H1 (cell line): ENCODE results near the gene MDM1. TPM values are rescaled to one million over a fixed set of nuclear protein-coding genes. Genes with fewer than 3 reads are reported as not detected.

Source experiments
- CTCF ChIA-PET: fragments of 300-600 bp; sonication (Branson Sonifier 250); formaldehyde crosslinking; loops from one replicate; lab custom pipeline; 2021; ENCODE audit not compliant: partially characterized antibody; lab: Charles Lee
- POLR2A ChIA-PET: fragments of 300-600 bp; sonication (Branson Sonifier 250); formaldehyde crosslinking; loops from one replicate; lab custom pipeline; 2021; ENCODE audit warnings: inconsistent platforms; ENCODE audit not compliant: partially characterized antibody; lab: Charles Lee
- DNase-seq, 2 experiments: peaks; one replicate each; pipeline versions ENCODE4 v3.0.0 to v3.0.0-alpha.2; 2010 to 2022; ENCODE audit warnings: low spot score in 2 of 2, low read depth in 1 of 2, mixed read lengths in 1 of 2
- FAIRE-seq: peaks from 2 replicates; lab custom pipeline; 2011; peaks lifted over from hg19 to GRCh38; lab: Jason Lieb, UNC
- H2AFZ ChIP-seq: 2 replicates; pipeline ENCODE4 v1.8.1; 2012; ENCODE audit warnings: low read length, inconsistent platforms
- H2AK5ac ChIP-seq: 2 replicates; pipeline ENCODE4 v1.6.1; 2013; ENCODE audit warnings: low read depth, low read length
- H2BK120ac ChIP-seq: replicated peaks from 2 replicates; pipeline ENCODE3; 2013; ENCODE audit warnings: low read depth, low read length, inconsistent platforms
- H2BK12ac ChIP-seq: 2 replicates; pipeline ENCODE4 v1.6.1; 2013; ENCODE audit warnings: low read depth, low read length
- H2BK15ac ChIP-seq: 2 replicates; pipeline ENCODE4 v1.6.1; 2013; ENCODE audit warnings: low read length
- H2BK20ac ChIP-seq: 2 replicates; pipeline ENCODE4 v1.6.1; 2013; ENCODE audit warnings: low read length
- H2BK5ac ChIP-seq: 2 replicates; pipeline ENCODE4 v1.6.1; 2013; ENCODE audit warnings: low read depth, low read length
- H3K14ac ChIP-seq: 2 replicates; pipeline ENCODE4 v1.6.1; 2013; ENCODE audit warnings: inconsistent platforms; ENCODE audit not compliant: insufficient read length
- H3K18ac ChIP-seq: 2 replicates; pipeline ENCODE4 v1.6.1; 2013; ENCODE audit warnings: low read length; ENCODE audit errors: extremely low read depth
- H3K23ac ChIP-seq: 2 replicates; pipeline ENCODE4 v1.6.1; 2013; ENCODE audit warnings: inconsistent platforms; ENCODE audit not compliant: insufficient read length
- H3K23me2 ChIP-seq: 2 replicates; pipeline ENCODE4 v1.6.1; 2013; ENCODE audit warnings: low read depth, low read length
- H3K27ac ChIP-seq: 2 replicates; pipeline ENCODE4 v1.6.1; 2011; ENCODE audit warnings: low read depth, low read length, inconsistent platforms
- H3K27me3 ChIP-seq, 4 experiments: replicated peaks in 1 of 4; 1 replicate in 1 of 4; 2 replicates in 3 of 4; pipeline versions ENCODE4 v1.6.1 to v1.8.1; 2011 to 2013; ENCODE audit warnings: low read length in 3 of 4, mild to moderate bottlenecking in 3 of 4, inconsistent platforms in 2 of 4, mixed read lengths in 2 of 4, moderate library complexity in 1 of 4; ENCODE audit not compliant: control insufficient read depth in 3 of 4, insufficient read depth in 3 of 4; ENCODE audit errors: extremely low read depth in 1 of 4
- H3K36me3 ChIP-seq, 4 experiments: 2 replicates each; pipeline versions ENCODE4 v1.6.1 to v1.8.1; 2011 to 2013; ENCODE audit warnings: mild to moderate bottlenecking in 4 of 4, low read length in 3 of 4, moderate library complexity in 2 of 4, control low read depth in 1 of 4, inconsistent platforms in 1 of 4; ENCODE audit not compliant: insufficient read depth in 4 of 4, control insufficient read depth in 2 of 4
- H3K4ac ChIP-seq: replicated peaks from 2 replicates; pipeline ENCODE3; 2013; ENCODE audit warnings: low read length, low read depth, mixed read lengths, inconsistent platforms; ENCODE audit not compliant: insufficient read length
- H3K4me1 ChIP-seq, 4 experiments: replicated peaks in 1 of 4; 1 replicate in 1 of 4; 2 replicates in 3 of 4; pipeline versions ENCODE4 v1.6.1 to v1.8.1; 2011 to 2013; ENCODE audit warnings: low read length in 3 of 4, inconsistent platforms in 2 of 4, mixed read lengths in 1 of 4; ENCODE audit not compliant: insufficient read depth in 4 of 4, control insufficient read depth in 3 of 4
- H3K4me2 ChIP-seq, 2 experiments: 2 replicates each; pipeline versions ENCODE4 v1.6.1 to v1.8.1; 2011 to 2013; ENCODE audit warnings: low read depth in 2 of 2, low read length in 2 of 2, control low read depth in 1 of 2, inconsistent platforms in 1 of 2, mild to moderate bottlenecking in 1 of 2; ENCODE audit not compliant: insufficient read depth in 1 of 2
- H3K4me3 ChIP-seq, 4 experiments: fragments of 200-600, 300-600 bp in 1 of 4; sonication (generic), shearing (Covaris generic), sonication (Bioruptor Twin) in 1 of 4; 2 replicates each; pipeline versions ENCODE4 v1.5.1 to v1.8.1; 2011 to 2016; ENCODE audit warnings: low read length in 4 of 4, low read depth in 3 of 4, control low read depth in 2 of 4, inconsistent platforms in 2 of 4, mild to moderate bottlenecking in 2 of 4, mixed read lengths in 1 of 4, moderate library complexity in 1 of 4; ENCODE audit not compliant: insufficient read depth in 2 of 4; ENCODE audit errors: extremely low read depth in 1 of 4
- H3K56ac ChIP-seq: replicated peaks from 2 replicates; pipeline ENCODE3; 2013; ENCODE audit warnings: low read depth, mild to moderate bottlenecking, mixed read lengths, low read length, inconsistent platforms; ENCODE audit not compliant: insufficient read length
- H3K79me1 ChIP-seq: 2 replicates; pipeline ENCODE4 v1.6.1; 2013; ENCODE audit warnings: low read depth, low read length, control low read depth
- H3K79me2 ChIP-seq, 2 experiments: 2 replicates each; pipeline versions ENCODE4 v1.6.1 to v1.8.1; 2012 to 2013; ENCODE audit warnings: low read length in 2 of 2, mild to moderate bottlenecking in 2 of 2, inconsistent platforms in 1 of 2; ENCODE audit not compliant: insufficient read depth in 2 of 2, control insufficient read depth in 1 of 2
- H3K9ac ChIP-seq, 4 experiments: replicated peaks in 1 of 4; 1 replicate in 1 of 4; 2 replicates in 3 of 4; pipeline versions ENCODE4 v1.6.1 to v1.8.1; 2011 to 2013; ENCODE audit warnings: low read depth in 3 of 4, low read length in 3 of 4, control low read depth in 2 of 4, mild to moderate bottlenecking in 2 of 4, moderate library complexity in 2 of 4, inconsistent platforms in 1 of 4; ENCODE audit errors: extremely low read depth in 1 of 4
- H3K9me3 ChIP-seq, 2 experiments: 2 replicates each; pipeline versions ENCODE4 v1.6.1 to v1.8.1; 2012 to 2013; ENCODE audit warnings: mild to moderate bottlenecking in 2 of 2, moderate library complexity in 2 of 2, control low read depth in 1 of 2, inconsistent platforms in 1 of 2, low read depth in 1 of 2, low read length in 1 of 2, mixed read lengths in 1 of 2; ENCODE audit not compliant: insufficient read depth in 2 of 2
- H4K20me1 ChIP-seq, 2 experiments: replicated peaks in 1 of 2; 2 replicates each; pipeline versions ENCODE3 to v1.8.1; 2011 to 2013; ENCODE audit warnings: inconsistent platforms in 2 of 2, low read length in 2 of 2, mild to moderate bottlenecking in 1 of 2; ENCODE audit not compliant: insufficient read depth in 2 of 2, control insufficient read depth in 1 of 2
- H4K5ac ChIP-seq: 2 replicates; pipeline ENCODE4 v1.6.1; 2013; ENCODE audit warnings: low read length, low read depth, mixed read lengths, inconsistent platforms; ENCODE audit not compliant: insufficient read length
- H4K8ac ChIP-seq: 2 replicates; pipeline ENCODE4 v1.8.0; 2013; ENCODE audit warnings: mild to moderate bottlenecking, moderate library complexity, low read length, inconsistent platforms; ENCODE audit not compliant: insufficient read depth; ENCODE audit errors: extremely low read depth
- H4K91ac ChIP-seq: replicated peaks from 2 replicates; pipeline ENCODE3; 2013; ENCODE audit warnings: low read length, mixed read lengths, inconsistent platforms; ENCODE audit not compliant: insufficient read length
- CBX5 ChIP-seq: fragments of 300-800, 300-1000 bp; sonication (generic); IDR thresholded peaks from 2 replicates; pipeline ENCODE4 v1.7.1; 2016; ENCODE audit warnings: antibody characterized with exemption, low read length, low read depth
- CBX8 ChIP-seq: fragments of 300-800, 300-1000 bp; sonication (generic); IDR thresholded peaks from 2 replicates; pipeline ENCODE4 v1.7.1; 2016; ENCODE audit warnings: low read depth, low read length, borderline replicate concordance
- POU5F1 ChIP-seq: IDR thresholded peaks from 2 replicates; pipeline ENCODE4 v1.6.1; 2011; ENCODE audit warnings: low read depth, mild to moderate bottlenecking, low read length, moderate library complexity
- RXRA ChIP-seq: IDR thresholded peaks from 2 replicates; pipeline ENCODE4 v1.6.1; 2011; ENCODE audit warnings: low read depth, mild to moderate bottlenecking, low read length, moderate library complexity; ENCODE audit not compliant: insufficient read depth
- SIRT6 ChIP-seq: IDR thresholded peaks from one replicate; pipeline ENCODE4 v1.7.1; 2012; ENCODE audit warnings: low read length, inconsistent platforms
- SP2 ChIP-seq: IDR thresholded peaks from 2 replicates; pipeline ENCODE4 v1.6.1; 2012; ENCODE audit warnings: mild to moderate bottlenecking, low read length, inconsistent platforms
- TAF1 ChIP-seq: IDR thresholded peaks from 2 replicates; pipeline ENCODE4 v1.6.1; 2011; ENCODE audit warnings: mild to moderate bottlenecking, low read depth, low read length
- USF2 ChIP-seq: IDR thresholded peaks from 2 replicates; pipeline ENCODE4 v1.6.1; 2011; ENCODE audit warnings: low read length, improper control_type of control experiment
- YY1 ChIP-seq: IDR thresholded peaks from 2 replicates; pipeline ENCODE4 v1.6.1; 2011; ENCODE audit warnings: low read depth, mild to moderate bottlenecking, low read length
- ZNF274 ChIP-seq: IDR thresholded peaks from 2 replicates; pipeline ENCODE4 v1.7.0; 2012; ENCODE audit warnings: low read length, borderline replicate concordance; ENCODE audit errors: extremely low read depth
- WGBS, 2 experiments: shearing (Covaris generic) in 1 of 2; methylation state at CpG; one replicate each; pipeline versions ENCODE4 v1.1.6 to v1.1.7; 2013 to 2015; ENCODE audit warnings: low lambda C conversion rate in 2 of 2, mixed read lengths in 2 of 2, inconsistent platforms in 1 of 2, low coverage in 1 of 2, missing lambda C conversion rate in 1 of 2; ENCODE audit not compliant: insufficient replicate concordance in 2 of 2, insufficient coverage in 1 of 2, insufficient read length in 1 of 2; ENCODE audit errors: extremely low coverage in 1 of 2, missing lambda C conversion rate in 1 of 2; 5-methylcytosine and 5-hydroxymethylcytosine counted together
- polyA plus RNA-seq, 7 experiments: library from polyadenylated mRNA; depleted of rRNA in 3 of 7; stranded (reverse) in 5 of 7; unstranded in 2 of 7; fragments of >200 nt in 5 of 7; fragments of 200-250 nt in 2 of 7; gene quantifications; 1 replicate in 5 of 7; 2 replicates in 1 of 7; 4 replicates in 1 of 7; pipeline versions ENCODE4 v1.2.1 to v1.2.3, GENCODE V29; 2011 to 2013; ENCODE audit warnings: missing spikeins in 2 of 7, mixed read lengths in 2 of 7
- total RNA-seq: library from RNA; stranded (reverse); fragmentation: NEBNext Ultra II Directional; extraction: Animal tissue kit (Norgen Biotek cat#: 25700); gene quantifications from 2 replicates; pipeline ENCODE4 v1.2.1, GENCODE V29; 2021

The MDM1 gene
- total and polyA plus RNA-seq, 2 of the 8 experiments (the other 6 are each of a cell fraction or from before 2014, with no cell fraction given): 3.1 to 10.7 TPM

GRCh38 chr12:68290126-68290525 lies 42.0 kb downstream of the MDM1 start:
- POLR2A ChIA-PET: no interaction called here
- Histone ChIP-seq H3K9me3 (no peaks in the 10 kb centered on the region), H3K79me1 (no peaks in the 10 kb centered on the region), H3K79me2 (no peaks in the 10 kb centered on the region), H4K91ac (no peak overlapping the region), H2AFZ (no peak overlapping the region), H3K14ac (no peak overlapping the region), H3K23ac (no peak overlapping the region), H3K27me3 (no peaks in the 10 kb centered on the region), H3K4me2 (no peak overlapping the region), H3K4me3 (no peak overlapping the region), H2BK120ac (no peak overlapping the region), H2AK5ac (no peak overlapping the region), H3K56ac (no peak overlapping the region), H4K20me1 (no peaks in the 10 kb centered on the region), H2BK5ac (no peak overlapping the region), H2BK20ac (no peak overlapping the region), H3K18ac (no peak overlapping the region), H3K23me2 (no peaks in the 10 kb centered on the region), H4K8ac (no peak overlapping the region), H3K4ac (no peak overlapping the region), H2BK12ac (no peak overlapping the region), H3K9ac (no peak overlapping the region), H3K4me1 (no peaks in the 10 kb centered on the region), H4K5ac (no peak overlapping the region), H3K36me3 (no peaks in the 10 kb centered on the region), H3K27ac (no peak overlapping the region), H2BK15ac (no peak overlapping the region)
- FAIRE-seq: no peak
- DNase-seq: no peak
- CTCF ChIA-PET: no interaction called here
- WGBS, 2 experiments: 95% methylated on average over 6 of the region's 6 CpGs; no CpG with 5 or more reads in 1 of the 2 experiments
- TF ChIP-seq POU5F1: no peak
- TF ChIP-seq YY1: no peak
- no peak for TF ChIP-seq CBX8
- no peak for TF ChIP-seq CBX5
- TF ChIP-seq SIRT6: no peak
- TF ChIP-seq USF2: no peak
- no peak for TF ChIP-seq RXRA
- no peak for TF ChIP-seq SP2
- no peak for TF ChIP-seq TAF1
- no peak for TF ChIP-seq ZNF274
